Fibroblast of skin of left quadriceps (primary cell): ENCODE results near the gene MED10.

Experiments used
- DNase-seq, 2 experiments: peaks; one replicate each; pipeline ENCODE4 v3.0.0-alpha.2; 2013; ENCODE audit warnings: low read depth in 2 of 2

Gene MED10

GRCh38 chr5:6350277-6351090, 27.9 kb downstream of the MED10 start:
- no peak for DNase-seq

- DNase-seq: no peak
Observed at GRCh38 chr5:6349387-6349786, 29.0 kb downstream of the MED10 start.

- DNase-seq: no peak
Observed at GRCh38 chr5:6348476-6349000, 29.8 kb downstream of the MED10 start.

- no peak for DNase-seq
Observed at GRCh38 chr5:6347673-6348072, 30.7 kb downstream of the MED10 start.

GRCh38 chr5:6347165-6347564, 31.2 kb downstream of the MED10 start:
- no peak for DNase-seq

GRCh38 chr5:6344593-6344989, 33.8 kb downstream of the MED10 start:
- no peak for DNase-seq

GRCh38 chr5:6343951-6344592, 34.3 kb downstream of the MED10 start:
- DNase-seq: no peak

GRCh38 chr5:6342689-6343315, 35.5 kb downstream of the MED10 start:
- no peak for DNase-seq

- no peak for DNase-seq
Observed at GRCh38 chr5:6340100-6340499, 38.2 kb downstream of the MED10 start.

GRCh38 chr5:6338871-6339270, 39.5 kb downstream of the MED10 start:
- no peak for DNase-seq

GRCh38 chr5:6338135-6338534, 40.2 kb downstream of the MED10 start:
- no peak for DNase-seq

GRCh38 chr5:6333182-6333905, 45.0 kb downstream of the MED10 start:
- no peak for DNase-seq

- peak in 1 of 2 experiments; percentile 1 for DNase-seq
Observed at GRCh38 chr5:6328173-6328572, 50.2 kb downstream of the MED10 start.

- DNase-seq: no peak
Observed at GRCh38 chr5:6326776-6327175, 51.6 kb downstream of the MED10 start.

GRCh38 chr5:6322163-6322713, 56.1 kb downstream of the MED10 start:
- no peak for DNase-seq
